HepG2 (cell line): Measurements from ENCODE around the gene KIF3C. TPM values are rescaled to one million over a fixed set of nuclear protein-coding genes. Genes with fewer than 3 reads are reported as not detected.

Experiments
- CCAR2 ChIP-seq: fragments of 200-400 bp; formaldehyde crosslinking; optimal IDR thresholded peaks from 2 replicates; pipeline ENCODE3; 2018; ENCODE audit warnings: low read depth, mild to moderate bottlenecking, low read length, moderate library complexity
- CHD4 ChIP-seq: fragments of 200-600 bp; sonication (generic); IDR thresholded peaks from 2 replicates; pipeline ENCODE4 v1.7.0; 2017; ENCODE audit warnings: mild to moderate bottlenecking, low read length, borderline replicate concordance
- EHMT2 ChIP-seq: fragments of 200-600 bp; sonication (generic); IDR thresholded peaks from 2 replicates; pipeline ENCODE4 v1.7.0; 2017; ENCODE audit warnings: antibody characterized with exemption, low read depth, low read length, borderline replicate concordance
- NFKBIZ ChIP-seq: IDR thresholded peaks from 2 replicates; pipeline ENCODE4 v1.6.1; 2018; ENCODE audit warnings: missing genetic modification reagents, missing compliant biosample characterization
- SOX13 ChIP-seq, 3 experiments: fragments of 450-650 bp in 1 of 3; sonication (generic) in 1 of 3; formaldehyde crosslinking in 1 of 3; IDR thresholded peaks in 2 of 3; conservative IDR thresholded peaks in 1 of 3; 2 replicates each; pipeline versions ENCODE4 v1.5.0 to v1.6.1; 2016 to 2020; ENCODE audit warnings: antibody characterized with exemption in 1 of 3, mild to moderate bottlenecking in 1 of 3, missing compliant biosample characterization in 1 of 3, missing genetic modification reagents in 1 of 3, moderate library complexity in 1 of 3
- ZNF24 ChIP-seq: fragments of 450-650 bp; IDR thresholded peaks from 2 replicates; pipeline ENCODE4 v1.6.1; 2017; ENCODE audit warnings: antibody characterized with exemption, mild to moderate bottlenecking
- ZNF264 ChIP-seq: sonication (generic); formaldehyde crosslinking; IDR thresholded peaks from 2 replicates; pipeline ENCODE4 v1.4.0; 2020; ENCODE audit warnings: missing genetic modification reagents
- ZNF546 ChIP-seq: sonication (generic); formaldehyde crosslinking; conservative IDR thresholded peaks from 2 replicates; pipeline ENCODE4 v1.8.1; 2023; ENCODE audit warnings: mild to moderate bottlenecking, missing genetic modification reagents
- ZNF75D ChIP-seq: sonication (generic); formaldehyde crosslinking; IDR thresholded peaks from 2 replicates; pipeline ENCODE4 v1.8.1; 2023; ENCODE audit warnings: missing genetic modification reagents, mild to moderate bottlenecking, borderline replicate concordance
- ZNF841 ChIP-seq: sonication (generic); formaldehyde crosslinking; IDR thresholded peaks from 2 replicates; pipeline ENCODE4 v1.8.1; 2023; ENCODE audit warnings: missing genetic modification reagents, borderline replicate concordance
- ZNF850 ChIP-seq: sonication (generic); formaldehyde crosslinking; conservative IDR thresholded peaks from 2 replicates; pipeline ENCODE4 v1.9.0; 2021; ENCODE audit warnings: mild to moderate bottlenecking, missing genetic modification reagents
- polyA plus RNA-seq, 8 experiments: library from polyadenylated mRNA; depleted of rRNA in 3 of 8; stranded (reverse) in 7 of 8; unstranded in 1 of 8; fragments of >200 nt; fragmentation: Illumina TruSeq in 4 of 8; extraction: Trizol in 4 of 8; gene quantifications; 2 replicates each; pipeline versions ENCODE4 v1.2.1 to v1.2.3, GENCODE V29; 2011 to 2016; ENCODE audit warnings: low read depth in 4 of 8, missing spikeins in 1 of 8, mixed read lengths in 1 of 8; ENCODE audit not compliant: insufficient read depth in 1 of 8
- total RNA-seq, 5 experiments: library from RNA; depleted of rRNA; stranded (reverse); fragments of >200 nt; fragmentation: Illumina TruSeq; extraction: Trizol; gene quantifications; 2 replicates each; pipeline ENCODE4 v1.2.3, GENCODE V29; 2016; ENCODE audit warnings: low read depth in 1 of 5
- TF ChIP-seq, protein P1 (sequence below): sonication (generic); formaldehyde crosslinking; IDR thresholded peaks from 2 replicates; pipeline ENCODE4 v1.4.0; 2020; ENCODE audit warnings: missing genetic modification reagents
- TF ChIP-seq, protein P2 (sequence below): sonication (generic); formaldehyde crosslinking; IDR thresholded peaks from 2 replicates; pipeline ENCODE4 v1.4.0; 2020; ENCODE audit warnings: missing genetic modification reagents
- TF ChIP-seq, protein P3 (sequence below): sonication (generic); formaldehyde crosslinking; IDR thresholded peaks from 2 replicates; pipeline ENCODE4 v1.8.1; 2023; ENCODE audit warnings: mild to moderate bottlenecking, moderate library complexity, missing genetic modification reagents
- TF ChIP-seq, protein P4 (sequence below): sonication (generic); formaldehyde crosslinking; IDR thresholded peaks from 2 replicates; pipeline ENCODE4 v1.5.0; 2020; ENCODE audit warnings: mild to moderate bottlenecking, missing genetic modification reagents, borderline replicate concordance
- TF ChIP-seq, protein P5 (sequence below): sonication (generic); formaldehyde crosslinking; conservative IDR thresholded peaks from 2 replicates; pipeline ENCODE4 v1.8.0; 2022; ENCODE audit warnings: missing genetic modification reagents

The KIF3C gene
- total and polyA plus RNA-seq, 2 of the 13 experiments (the other 11 are each of a cell fraction or from before 2014, with no cell fraction given), result 3.6 to 4.9 TPM

DNA sequence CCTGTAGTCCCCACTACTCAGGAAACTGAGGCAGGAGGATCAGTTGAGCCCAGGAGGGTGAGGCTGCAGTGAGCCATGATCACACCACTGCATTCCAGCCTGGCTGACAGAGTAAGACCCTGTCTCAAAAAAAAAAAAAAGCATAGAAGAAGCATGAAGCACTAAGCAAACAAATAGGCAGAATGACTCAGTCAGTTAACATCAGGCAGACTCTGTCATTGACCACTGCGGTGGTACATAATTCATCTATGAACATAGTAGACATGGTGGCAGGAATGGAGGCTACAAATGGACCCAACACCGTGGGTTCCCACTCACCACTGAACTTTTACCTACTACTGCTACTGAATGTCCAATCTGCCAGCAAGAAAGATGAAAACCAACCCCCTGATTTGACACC is 96.4 kb downstream of the KIF3C start (continued):
- TF ChIP-seq, protein P1, sequence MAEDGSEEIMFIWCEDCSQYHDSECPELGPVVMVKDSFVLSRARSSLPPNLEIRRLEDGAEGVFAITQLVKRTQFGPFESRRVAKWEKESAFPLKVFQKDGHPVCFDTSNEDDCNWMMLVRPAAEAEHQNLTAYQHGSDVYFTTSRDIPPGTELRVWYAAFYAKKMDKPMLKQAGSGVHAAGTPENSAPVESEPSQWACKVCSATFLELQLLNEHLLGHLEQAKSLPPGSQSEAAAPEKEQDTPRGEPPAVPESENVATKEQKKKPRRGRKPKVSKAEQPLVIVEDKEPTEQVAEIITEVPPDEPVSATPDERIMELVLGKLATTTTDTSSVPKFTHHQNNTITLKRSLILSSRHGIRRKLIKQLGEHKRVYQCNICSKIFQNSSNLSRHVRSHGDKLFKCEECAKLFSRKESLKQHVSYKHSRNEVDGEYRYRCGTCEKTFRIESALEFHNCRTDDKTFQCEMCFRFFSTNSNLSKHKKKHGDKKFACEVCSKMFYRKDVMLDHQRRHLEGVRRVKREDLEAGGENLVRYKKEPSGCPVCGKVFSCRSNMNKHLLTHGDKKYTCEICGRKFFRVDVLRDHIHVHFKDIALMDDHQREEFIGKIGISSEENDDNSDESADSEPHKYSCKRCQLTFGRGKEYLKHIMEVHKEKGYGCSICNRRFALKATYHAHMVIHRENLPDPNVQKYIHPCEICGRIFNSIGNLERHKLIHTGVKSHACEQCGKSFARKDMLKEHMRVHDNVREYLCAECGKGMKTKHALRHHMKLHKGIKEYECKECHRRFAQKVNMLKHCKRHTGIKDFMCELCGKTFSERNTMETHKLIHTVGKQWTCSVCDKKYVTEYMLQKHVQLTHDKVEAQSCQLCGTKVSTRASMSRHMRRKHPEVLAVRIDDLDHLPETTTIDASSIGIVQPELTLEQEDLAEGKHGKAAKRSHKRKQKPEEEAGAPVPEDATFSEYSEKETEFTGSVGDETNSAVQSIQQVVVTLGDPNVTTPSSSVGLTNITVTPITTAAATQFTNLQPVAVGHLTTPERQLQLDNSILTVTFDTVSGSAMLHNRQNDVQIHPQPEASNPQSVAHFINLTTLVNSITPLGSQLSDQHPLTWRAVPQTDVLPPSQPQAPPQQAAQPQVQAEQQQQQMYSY (CRISPR knock-in tag), result no peak
- TF ChIP-seq ZNF850, result no peak
- TF ChIP-seq ZNF264 (CRISPR knock-in tag), result 0 out of 2 replicates have a peak, but pooled peaks have one; percentile 36
- TF ChIP-seq, protein P2, sequence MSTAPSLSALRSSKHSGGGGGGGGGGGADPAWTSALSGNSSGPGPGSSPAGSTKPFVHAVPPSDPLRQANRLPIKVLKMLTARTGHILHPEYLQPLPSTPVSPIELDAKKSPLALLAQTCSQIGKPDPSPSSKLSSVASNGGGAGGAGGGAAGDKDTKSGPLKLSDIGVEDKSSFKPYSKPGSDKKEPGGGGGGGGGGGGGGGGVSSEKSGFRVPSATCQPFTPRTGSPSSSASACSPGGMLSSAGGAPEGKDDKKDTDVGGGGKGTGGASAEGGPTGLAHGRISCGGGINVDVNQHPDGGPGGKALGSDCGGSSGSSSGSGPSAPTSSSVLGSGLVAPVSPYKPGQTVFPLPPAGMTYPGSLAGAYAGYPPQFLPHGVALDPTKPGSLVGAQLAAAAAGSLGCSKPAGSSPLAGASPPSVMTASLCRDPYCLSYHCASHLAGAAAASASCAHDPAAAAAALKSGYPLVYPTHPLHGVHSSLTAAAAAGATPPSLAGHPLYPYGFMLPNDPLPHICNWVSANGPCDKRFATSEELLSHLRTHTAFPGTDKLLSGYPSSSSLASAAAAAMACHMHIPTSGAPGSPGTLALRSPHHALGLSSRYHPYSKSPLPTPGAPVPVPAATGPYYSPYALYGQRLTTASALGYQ, result peak; percentile 26; the same call in 1 of the 2 replicates
- TF ChIP-seq NFKBIZ (CRISPR knock-in tag), result no peak
- 0 out of 2 replicates have a peak, but pooled peaks have one; percentile 43 for TF ChIP-seq EHMT2
- no peak for TF ChIP-seq CCAR2
- no peak for TF ChIP-seq ZNF546 (CRISPR knock-in tag)
- no peak for TF ChIP-seq CHD4
- TF ChIP-seq, protein P3, sequence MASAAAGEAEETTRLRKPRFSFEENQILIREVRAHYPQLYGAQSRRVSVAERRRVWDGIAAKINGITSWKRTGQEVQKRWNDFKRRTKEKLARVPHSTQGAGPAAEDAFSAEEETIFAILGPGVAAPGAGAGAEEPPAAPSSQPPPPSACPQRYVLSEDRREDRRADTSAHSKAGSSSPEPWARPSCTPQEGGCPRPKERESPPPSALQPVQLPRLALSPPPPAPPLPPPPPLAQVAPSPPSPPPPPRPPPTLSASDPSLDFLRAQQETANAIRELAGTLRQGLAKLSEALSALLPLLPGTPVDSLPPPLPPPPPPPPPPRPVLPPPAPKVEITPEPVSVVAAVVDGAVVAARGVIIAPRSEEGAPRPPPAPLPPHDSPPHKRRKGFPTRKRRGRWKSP (CRISPR knock-in tag), result no peak
- TF ChIP-seq, protein P4, sequence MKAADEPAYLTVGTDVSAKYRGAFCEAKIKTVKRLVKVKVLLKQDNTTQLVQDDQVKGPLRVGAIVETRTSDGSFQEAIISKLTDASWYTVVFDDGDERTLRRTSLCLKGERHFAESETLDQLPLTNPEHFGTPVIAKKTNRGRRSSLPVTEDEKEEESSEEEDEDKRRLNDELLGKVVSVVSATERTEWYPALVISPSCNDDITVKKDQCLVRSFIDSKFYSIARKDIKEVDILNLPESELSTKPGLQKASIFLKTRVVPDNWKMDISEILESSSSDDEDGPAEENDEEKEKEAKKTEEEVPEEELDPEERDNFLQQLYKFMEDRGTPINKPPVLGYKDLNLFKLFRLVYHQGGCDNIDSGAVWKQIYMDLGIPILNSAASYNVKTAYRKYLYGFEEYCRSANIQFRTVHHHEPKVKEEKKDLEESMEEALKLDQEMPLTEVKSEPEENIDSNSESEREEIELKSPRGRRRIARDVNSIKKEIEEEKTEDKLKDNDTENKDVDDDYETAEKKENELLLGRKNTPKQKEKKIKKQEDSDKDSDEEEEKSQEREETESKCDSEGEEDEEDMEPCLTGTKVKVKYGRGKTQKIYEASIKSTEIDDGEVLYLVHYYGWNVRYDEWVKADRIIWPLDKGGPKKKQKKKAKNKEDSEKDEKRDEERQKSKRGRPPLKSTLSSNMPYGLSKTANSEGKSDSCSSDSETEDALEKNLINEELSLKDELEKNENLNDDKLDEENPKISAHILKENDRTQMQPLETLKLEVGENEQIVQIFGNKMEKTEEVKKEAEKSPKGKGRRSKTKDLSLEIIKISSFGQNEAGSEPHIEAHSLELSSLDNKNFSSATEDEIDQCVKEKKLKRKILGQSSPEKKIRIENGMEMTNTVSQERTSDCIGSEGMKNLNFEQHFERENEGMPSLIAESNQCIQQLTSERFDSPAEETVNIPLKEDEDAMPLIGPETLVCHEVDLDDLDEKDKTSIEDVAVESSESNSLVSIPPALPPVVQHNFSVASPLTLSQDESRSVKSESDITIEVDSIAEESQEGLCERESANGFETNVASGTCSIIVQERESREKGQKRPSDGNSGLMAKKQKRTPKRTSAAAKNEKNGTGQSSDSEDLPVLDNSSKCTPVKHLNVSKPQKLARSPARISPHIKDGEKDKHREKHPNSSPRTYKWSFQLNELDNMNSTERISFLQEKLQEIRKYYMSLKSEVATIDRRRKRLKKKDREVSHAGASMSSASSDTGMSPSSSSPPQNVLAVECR (CRISPR knock-in tag), result no peak
- TF ChIP-seq, protein P5, sequence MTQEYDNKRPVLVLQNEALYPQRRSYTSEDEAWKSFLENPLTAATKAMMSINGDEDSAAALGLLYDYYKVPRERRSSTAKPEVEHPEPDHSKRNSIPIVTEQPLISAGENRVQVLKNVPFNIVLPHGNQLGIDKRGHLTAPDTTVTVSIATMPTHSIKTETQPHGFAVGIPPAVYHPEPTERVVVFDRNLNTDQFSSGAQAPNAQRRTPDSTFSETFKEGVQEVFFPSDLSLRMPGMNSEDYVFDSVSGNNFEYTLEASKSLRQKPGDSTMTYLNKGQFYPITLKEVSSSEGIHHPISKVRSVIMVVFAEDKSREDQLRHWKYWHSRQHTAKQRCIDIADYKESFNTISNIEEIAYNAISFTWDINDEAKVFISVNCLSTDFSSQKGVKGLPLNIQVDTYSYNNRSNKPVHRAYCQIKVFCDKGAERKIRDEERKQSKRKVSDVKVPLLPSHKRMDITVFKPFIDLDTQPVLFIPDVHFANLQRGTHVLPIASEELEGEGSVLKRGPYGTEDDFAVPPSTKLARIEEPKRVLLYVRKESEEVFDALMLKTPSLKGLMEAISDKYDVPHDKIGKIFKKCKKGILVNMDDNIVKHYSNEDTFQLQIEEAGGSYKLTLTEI, result no peak
- no peak for TF ChIP-seq SOX13 (IDR thresholded peaks at IDR 0.05)
- TF ChIP-seq SOX13 (CRISPR knock-in tag; conservative IDR thresholded peaks at IDR 0.05 in 1 of 2, IDR thresholded peaks at IDR 0.05 in 1 of 2), result peak in 1 of 2 experiments; percentile 34; a peak in 1 of 4 replicates
- TF ChIP-seq ZNF75D, result no peak
- TF ChIP-seq ZNF24, result no peak
- no peak for TF ChIP-seq ZNF841
